Transverse colon (tissue), 4 donors: ENCODE results near the gene CDCA3.

Source experiments
- POLR2AphosphoS5 ChIP-seq, 3 donors: sonication (generic); formaldehyde crosslinking; IDR thresholded peaks; one replicate each; pipeline ENCODE4 v1.6.1; 2016; ENCODE audit warnings: antibody characterized with exemption in 3 of 3
- TF ChIP-seq, protein P1 (sequence below), 5 experiments: fragments of 200-600 bp in 3 of 5; fragments of 450-650 bp in 2 of 5; sonication (generic) in 3 of 5; IDR thresholded peaks; 1 replicate in 2 of 5; 2 replicates in 3 of 5; pipeline ENCODE4 v1.5.1; 2016 to 2017; ENCODE audit warnings: antibody characterized with exemption in 5 of 5, inconsistent platforms in 3 of 5, mild to moderate bottlenecking in 2 of 5, moderate library complexity in 1 of 5

DNA sequence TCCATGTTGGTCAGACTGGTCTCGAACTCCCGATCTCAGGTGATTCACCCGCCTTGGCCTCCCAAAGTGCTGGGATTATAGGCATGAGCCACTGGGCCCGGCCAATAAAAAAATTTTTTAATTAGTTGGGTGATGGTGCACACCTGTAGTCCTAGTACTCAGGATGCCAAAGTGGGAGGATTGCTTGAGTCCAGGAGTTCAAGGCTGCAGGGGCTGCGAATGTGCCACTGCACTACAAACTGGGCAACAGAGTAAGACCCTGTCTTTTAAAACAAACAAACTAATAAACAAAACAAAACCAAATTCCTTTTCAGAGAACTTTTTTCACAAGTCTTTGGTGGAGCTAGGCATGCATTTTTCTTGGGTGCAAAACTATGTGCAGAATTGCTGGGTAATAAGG lies 32.2 kb upstream of the CDCA3 start:
- TF ChIP-seq, protein P1, sequence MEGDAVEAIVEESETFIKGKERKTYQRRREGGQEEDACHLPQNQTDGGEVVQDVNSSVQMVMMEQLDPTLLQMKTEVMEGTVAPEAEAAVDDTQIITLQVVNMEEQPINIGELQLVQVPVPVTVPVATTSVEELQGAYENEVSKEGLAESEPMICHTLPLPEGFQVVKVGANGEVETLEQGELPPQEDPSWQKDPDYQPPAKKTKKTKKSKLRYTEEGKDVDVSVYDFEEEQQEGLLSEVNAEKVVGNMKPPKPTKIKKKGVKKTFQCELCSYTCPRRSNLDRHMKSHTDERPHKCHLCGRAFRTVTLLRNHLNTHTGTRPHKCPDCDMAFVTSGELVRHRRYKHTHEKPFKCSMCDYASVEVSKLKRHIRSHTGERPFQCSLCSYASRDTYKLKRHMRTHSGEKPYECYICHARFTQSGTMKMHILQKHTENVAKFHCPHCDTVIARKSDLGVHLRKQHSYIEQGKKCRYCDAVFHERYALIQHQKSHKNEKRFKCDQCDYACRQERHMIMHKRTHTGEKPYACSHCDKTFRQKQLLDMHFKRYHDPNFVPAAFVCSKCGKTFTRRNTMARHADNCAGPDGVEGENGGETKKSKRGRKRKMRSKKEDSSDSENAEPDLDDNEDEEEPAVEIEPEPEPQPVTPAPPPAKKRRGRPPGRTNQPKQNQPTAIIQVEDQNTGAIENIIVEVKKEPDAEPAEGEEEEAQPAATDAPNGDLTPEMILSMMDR (IDR thresholded peaks at IDR 0.05): no peak
- no peak for TF ChIP-seq POLR2AphosphoS5 (IDR thresholded peaks at IDR 0.05)
